ENCODE measurements around the gene LYSMD4. TPM values are rescaled to one million over a fixed set of nuclear protein-coding genes. Genes with fewer than 3 reads are reported as not detected.

LYSMD4 gene
- total and polyA plus RNA-seq, 2 of the 8 experiments (the other 6 are each of a cell fraction or from before 2014, with no cell fraction given), result 7.5 to 17.5 TPM

DNA sequence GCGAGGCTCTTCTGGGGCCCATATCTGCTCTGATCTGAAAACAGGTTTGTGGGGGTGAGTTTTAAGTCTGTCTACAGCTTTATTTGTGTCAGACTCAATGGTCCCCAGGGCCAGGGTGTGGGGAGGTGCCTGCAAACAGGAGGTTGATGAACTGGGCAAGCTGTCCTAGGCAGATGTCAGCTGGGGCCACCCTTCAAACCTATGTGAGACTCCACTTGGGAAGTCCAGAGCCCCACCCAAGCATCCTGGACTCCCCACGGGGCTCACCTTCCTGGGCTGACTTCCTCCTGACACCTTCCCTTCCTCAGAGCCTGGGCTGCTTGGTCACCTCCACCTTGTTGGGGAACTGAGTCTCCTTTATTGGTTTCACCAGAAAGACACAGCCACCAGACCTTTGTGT lies 8.6 kb upstream of the LYSMD4 start:
- Histone ChIP-seq H3K4ac (replicated peaks; ENCODE audit: insufficient read length, low read depth, low read length) (no peak overlapping the region), H2AFZ (ENCODE audit: low read length) (no peak overlapping the region), H2BK20ac (ENCODE audit: low read length) (no peak overlapping the region), H3K4me3 (ENCODE audit: extremely low read depth in 1 of 4, insufficient read depth in 2 of 4, low read depth in 3 of 4, low read length in 4 of 4) (no peak overlapping the region), H4K20me1 (replicated peaks in 1 of 2; ENCODE audit: control insufficient read depth in 1 of 2, insufficient read depth in 2 of 2, low read length in 2 of 2) (no peaks in the 10 kb centered on the region), H3K79me1 (ENCODE audit: low read depth, low read length) (no peaks in the 10 kb centered on the region), H3K56ac (replicated peaks; ENCODE audit: insufficient read length, low read depth, low read length) (no peak overlapping the region), H3K27ac (ENCODE audit: low read depth, low read length) (no peak overlapping the region), H3K9me3 (ENCODE audit: insufficient read depth in 2 of 2, low read depth in 1 of 2, low read length in 1 of 2) (no peaks in the 10 kb centered on the region), H3K18ac (ENCODE audit: extremely low read depth, low read length) (no peak overlapping the region), H2BK5ac (ENCODE audit: low read depth, low read length) (no peak overlapping the region), H4K91ac (replicated peaks; ENCODE audit: insufficient read length, low read length) (no peak overlapping the region), H2BK15ac (ENCODE audit: low read length) (no peak overlapping the region), H3K27me3 (replicated peaks in 1 of 4; ENCODE audit: control insufficient read depth in 3 of 4, extremely low read depth in 1 of 4, insufficient read depth in 3 of 4, low read length in 3 of 4) (no peaks in the 10 kb centered on the region), H4K5ac (ENCODE audit: insufficient read length, low read depth, low read length) (no peak overlapping the region), H3K4me2 (ENCODE audit: insufficient read depth in 1 of 2, low read depth in 2 of 2, low read length in 2 of 2) (no peak overlapping the region), H3K14ac (ENCODE audit: insufficient read length) (no peak overlapping the region), H3K36me3 (ENCODE audit: control insufficient read depth in 2 of 4, insufficient read depth in 4 of 4, low read length in 3 of 4) (no peaks in the 10 kb centered on the region), H2BK120ac (replicated peaks; ENCODE audit: low read depth, low read length) (no peak overlapping the region), H2BK12ac (ENCODE audit: low read depth, low read length) (no peak overlapping the region), H3K79me2 (ENCODE audit: control insufficient read depth in 1 of 2, insufficient read depth in 2 of 2, low read length in 2 of 2) (no peaks in the 10 kb centered on the region), H2AK5ac (ENCODE audit: low read depth, low read length) (no peak overlapping the region), H3K23me2 (ENCODE audit: low read depth, low read length) (no peaks in the 10 kb centered on the region), H3K23ac (ENCODE audit: insufficient read length) (no peak overlapping the region), H3K4me1 (replicated peaks in 1 of 4; ENCODE audit: control insufficient read depth in 3 of 4, insufficient read depth in 4 of 4, low read length in 3 of 4) (no peaks in the 10 kb centered on the region), H3K9ac (replicated peaks in 1 of 4; ENCODE audit: extremely low read depth in 1 of 4, low read depth in 3 of 4, low read length in 3 of 4) (no peak overlapping the region), H4K8ac (ENCODE audit: extremely low read depth, insufficient read depth, low read length) (peak overlapping the region; percentile 31; the same call in 1 of the 2 replicates)
- ChIA-PET CTCF (ENCODE audit: partially characterized antibody) (interaction anchor here (0.9 to 12.7 kb wide), 4 partner anchors 12 to 511 kb away, joined by 3 to 92 read pairs (median 4); no protein-coding TSS in a partner anchor), POLR2A (ENCODE audit: partially characterized antibody) (no interaction called here)
- WGBS, 2 experiments (ENCODE audit: extremely low coverage in 1 of 2, insufficient coverage in 1 of 2, insufficient read length in 1 of 2, insufficient replicate concordance in 2 of 2, low coverage in 1 of 2, low lambda C conversion rate in 2 of 2, missing lambda C conversion rate in 1 of 2), result 82% methylated on average over 2 of the region's 2 CpGs; no CpG with 5 or more reads in 1 of the 2 experiments
- no peak for TF ChIP-seq JUN (IDR thresholded peaks at IDR 0.05; ENCODE audit: low read depth, low read length)
- TF ChIP-seq EP300 (IDR thresholded peaks at IDR 0.05; ENCODE audit: borderline replicate concordance in 1 of 2, low read depth in 2 of 2, low read length in 2 of 2), result no peak
- TF ChIP-seq SIRT6 (IDR thresholded peaks at IDR 0.05; ENCODE audit: low read length), result no peak
- FAIRE-seq (no peak), DNase-seq (ENCODE audit: low read depth in 1 of 2, low spot score in 2 of 2) (peak in 1 of 2 experiments; percentile 10)

Data from H1 (cell line).